HG02938 (cell line): Measurements from ENCODE around the gene ATP5MC3.

Experiments used
- ATAC-seq: cut with Tn5 transposase; IDR thresholded peaks from one replicate; pipeline ENCODE4 v1.9.1; 2021; ENCODE audit warnings: mild to moderate bottlenecking, moderate library complexity; ENCODE audit not compliant: unreplicated experiment

The ATP5MC3 gene

GRCh38 chr2:175168564-175168945 is 13.0 kb downstream of the ATP5MC3 start:
- ATAC-seq, result peak; percentile 22

- ATAC-seq, result peak; percentile 95
Observed at GRCh38 chr2:175167792-175168563, 13.5 kb downstream of the ATP5MC3 start, which contains the start of gene ATF2. Gene ATF2 (minus strand): TSS chr2:175168203. CDS start chr2:175136443, 31,760 bp downstream.

- ATAC-seq, result peak; percentile 1
Observed at GRCh38 chr2:175167076-175167791, 14.3 kb downstream of the ATP5MC3 start.

- ATAC-seq, result no peak
Observed at GRCh38 chr2:175166216-175166824, 15.2 kb downstream of the ATP5MC3 start.

- ATAC-seq, result no peak
Observed at GRCh38 chr2:175164235-175164634, 17.3 kb downstream of the ATP5MC3 start.

GRCh38 chr2:175158894-175159293 is 22.6 kb downstream of the ATP5MC3 start:
- no peak for ATAC-seq

GRCh38 chr2:175156534-175156933 is 25.0 kb downstream of the ATP5MC3 start:
- ATAC-seq, result no peak

GRCh38 chr2:175154661-175155082 is 26.8 kb downstream of the ATP5MC3 start:
- no peak for ATAC-seq

GRCh38 chr2:175152242-175152641 is 29.3 kb downstream of the ATP5MC3 start:
- ATAC-seq, result peak; percentile 83

GRCh38 chr2:175151791-175152190 is 29.7 kb downstream of the ATP5MC3 start:
- ATAC-seq, result no peak

- no peak for ATAC-seq
Observed at GRCh38 chr2:175147186-175147585, 34.3 kb downstream of the ATP5MC3 start.

- ATAC-seq, result no peak
Observed at GRCh38 chr2:175143678-175144077, 37.8 kb downstream of the ATP5MC3 start.

GRCh38 chr2:175143191-175143590 is 38.3 kb downstream of the ATP5MC3 start:
- no peak for ATAC-seq

- no peak for ATAC-seq
Observed at GRCh38 chr2:175140332-175140731, 41.2 kb downstream of the ATP5MC3 start.

- no peak for ATAC-seq
Observed at GRCh38 chr2:175137793-175138192, 43.7 kb downstream of the ATP5MC3 start.

GRCh38 chr2:175136334-175137215 is 44.9 kb downstream of the ATP5MC3 start:
- ATAC-seq, result peak; percentile 72

GRCh38 chr2:175135862-175136261 is 45.6 kb downstream of the ATP5MC3 start:
- ATAC-seq, result no peak

GRCh38 chr2:175135177-175135576 is 46.3 kb downstream of the ATP5MC3 start:
- no peak for ATAC-seq

- no peak for ATAC-seq
Observed at GRCh38 chr2:175131252-175131651, 50.3 kb downstream of the ATP5MC3 start.

- no peak for ATAC-seq
Observed at GRCh38 chr2:175126661-175127060, 54.8 kb downstream of the ATP5MC3 start.
